Hypothalamus (tissue), 51 donors: ENCODE measurements around the gene TADA3.

Experiments
- DNase-seq, 51 donors: peaks; one replicate each; lab custom pipeline; 2025; lab: John Stamatoyannopoulos, UW

Gene TADA3

GRCh38 chr3:9792405-9793160, at the start of gene TADA3, which contains the start of gene ARPC4:
TSS of gene TADA3 (minus strand) at chr3:9792473. CDS start at chr3:9791466, 1,007 bp downstream.
TSS of gene ARPC4 (plus strand) at chr3:9793082. CDS start at chr3:9793122, 40 bp downstream.
- peak; percentile 78 to 98 (median 91) for DNase-seq

GRCh38 chr3:9841015-9841414, 48.7 kb upstream of the TADA3 start:
- DNase-seq = no peak

GRCh38 chr3:9838856-9839255, 46.6 kb upstream of the TADA3 start:
- no peak for DNase-seq

- no peak for DNase-seq
Measured at GRCh38 chr3:9837701-9838582, 45.7 kb upstream of the TADA3 start.

GRCh38 chr3:9834520-9835380, 42.5 kb upstream of the TADA3 start:
- no peak for DNase-seq

GRCh38 chr3:9833078-9833477, 40.8 kb upstream of the TADA3 start:
- DNase-seq = no peak

- DNase-seq = no peak
Measured at GRCh38 chr3:9831253-9831652, 39.0 kb upstream of the TADA3 start.

- no peak for DNase-seq
Measured at GRCh38 chr3:9828801-9829755, 36.8 kb upstream of the TADA3 start.

- DNase-seq = no peak
Measured at GRCh38 chr3:9826815-9827573, 34.7 kb upstream of the TADA3 start.

GRCh38 chr3:9825451-9826040, 33.3 kb upstream of the TADA3 start:
- no peak for DNase-seq

GRCh38 chr3:9820946-9821345, 28.7 kb upstream of the TADA3 start:
- no peak for DNase-seq

- no peak for DNase-seq
Measured at GRCh38 chr3:9820543-9820942, 28.3 kb upstream of the TADA3 start.

GRCh38 chr3:9818666-9819335, 26.5 kb upstream of the TADA3 start:
- DNase-seq = no peak

GRCh38 chr3:9817436-9817835, 25.2 kb upstream of the TADA3 start:
- no peak for DNase-seq

- no peak for DNase-seq
Measured at GRCh38 chr3:9815986-9816385, 23.7 kb upstream of the TADA3 start.

GRCh38 chr3:9812870-9813483, 20.7 kb upstream of the TADA3 start:
- DNase-seq = no peak

- peak in 3 of 51 donors; percentile 8 to 15 (median 12) for DNase-seq
Measured at GRCh38 chr3:9810846-9811245, 18.6 kb upstream of the TADA3 start.
